Retinal pigment epithelial cell (primary cell): ENCODE results near the gene APOBEC3H.

Experiments used
- DNase-seq: peaks from one replicate; pipeline ENCODE4 v3.0.0-alpha.2; 2010; ENCODE audit warnings: low read depth
- H3K4me3 ChIP-seq: 2 replicates; pipeline ENCODE4 v1.5.1; 2011; ENCODE audit warnings: mild to moderate bottlenecking, low read length, control low read depth, moderate library complexity
- CTCF ChIP-seq: conservative IDR thresholded peaks from 2 replicates; pipeline ENCODE4 v1.5.1; 2011; ENCODE audit warnings: low read depth, low read length, control low read depth, inconsistent platforms

Gene APOBEC3H

GRCh38 chr22:39151329-39151975 lies 54.4 kb downstream of the APOBEC3H start:
- TF ChIP-seq CTCF, result no peak
- DNase-seq, result no peak
- H3K4me3 ChIP-seq, result peak overlapping the region; percentile 55

GRCh38 chr22:39152024-39152510 lies 55.0 kb downstream of the APOBEC3H start:
- peak overlapping the region; percentile 55 for H3K4me3 ChIP-seq
- DNase-seq, result no peak
- TF ChIP-seq CTCF, result no peak

- no peak for TF ChIP-seq CTCF
Observed at GRCh38 chr22:39152511-39153219, 55.6 kb downstream of the APOBEC3H start, which contains the start of gene CBX7. TSS of gene CBX7 (minus strand) at chr22:39152680. CDS start at chr22:39152444, 236 bp downstream.

GRCh38 chr22:39153220-39153717 lies 56.2 kb downstream of the APOBEC3H start:
- no peak for TF ChIP-seq CTCF
- H3K4me3 ChIP-seq, result peak overlapping the region; percentile 54
- DNase-seq, result no peak

More at GRCh38 chr22:39152511-39153219, 55.6 kb downstream of the APOBEC3H start, which contains the start of gene CBX7:
- no peak for DNase-seq
- peak within 1 kb of the TSS; percentile 55 for H3K4me3 ChIP-seq
